HG03520 (cell line): Measurements from ENCODE around the gene SYNPO2L.
"Not testable (repeated sequence)": the region's sequence is repeated elsewhere in the genome, so short reads cannot be mapped to it uniquely, and the experiment has no call there.

Source experiments
- ATAC-seq: cut with Tn5 transposase; IDR thresholded peaks from one replicate; pipeline ENCODE4 v1.9.1; 2021; ENCODE audit warnings: mild to moderate bottlenecking, moderate library complexity; ENCODE audit not compliant: unreplicated experiment

Gene SYNPO2L

DNA sequence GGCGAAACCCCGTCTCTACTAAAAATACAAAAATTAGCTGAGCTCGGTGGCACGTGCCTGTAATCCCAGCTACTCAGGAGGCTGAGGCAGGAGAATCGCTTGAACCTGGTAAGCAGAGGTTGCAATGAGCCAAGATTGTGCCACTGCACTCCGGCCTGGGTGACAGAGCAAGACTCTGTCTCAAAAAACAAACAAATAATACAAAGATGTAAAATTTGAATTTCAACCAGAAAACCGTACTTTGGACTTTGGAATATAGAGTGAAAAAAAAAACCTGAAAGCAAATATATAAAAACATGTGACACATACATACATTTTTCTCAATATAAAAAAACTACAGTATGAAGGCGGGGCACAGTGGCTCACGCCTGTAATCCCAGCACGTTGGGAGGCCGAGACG, 34.9 kb downstream of the SYNPO2L start:
- ATAC-seq, result not testable (repeated sequence)

DNA sequence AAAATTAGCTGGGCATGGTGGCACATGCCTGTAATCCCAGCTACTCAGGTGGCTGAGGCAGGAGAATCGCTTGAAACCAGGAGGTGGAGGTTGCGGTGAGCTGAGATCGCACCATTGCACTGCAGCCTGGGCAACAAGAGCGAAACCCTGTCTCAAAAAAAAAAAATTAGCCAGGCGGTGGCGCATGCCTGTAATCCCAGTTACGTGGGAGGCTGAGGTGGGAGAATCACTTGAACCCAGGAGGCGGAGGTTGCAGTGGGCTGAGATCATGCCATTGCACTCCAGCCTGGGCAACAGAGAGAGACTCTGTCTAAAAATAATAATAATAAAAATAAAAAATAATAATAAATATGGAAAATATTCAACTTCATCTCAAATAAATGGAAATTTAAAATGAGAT, 38.7 kb downstream of the SYNPO2L start:
- not testable (repeated sequence) for ATAC-seq

DNA sequence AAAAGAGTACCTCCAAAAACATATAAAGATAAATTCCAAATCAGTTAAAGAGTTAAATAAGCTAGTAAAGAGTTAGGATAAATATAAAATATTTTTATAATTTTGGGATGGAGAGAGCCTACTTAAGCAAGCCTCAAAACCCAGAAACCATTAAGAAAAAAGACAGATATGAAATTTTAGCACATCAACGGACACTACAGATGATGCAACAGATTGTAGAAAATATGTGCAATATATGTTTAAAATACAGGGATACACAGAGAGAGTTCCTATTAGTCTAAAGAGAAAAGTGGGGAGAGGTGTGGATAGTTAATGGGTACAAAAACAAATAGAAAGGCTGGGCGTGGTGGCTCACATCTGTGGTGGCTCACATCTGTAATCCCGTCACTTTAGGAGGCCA, 41.1 kb downstream of the SYNPO2L start:
- ATAC-seq, result no peak

DNA sequence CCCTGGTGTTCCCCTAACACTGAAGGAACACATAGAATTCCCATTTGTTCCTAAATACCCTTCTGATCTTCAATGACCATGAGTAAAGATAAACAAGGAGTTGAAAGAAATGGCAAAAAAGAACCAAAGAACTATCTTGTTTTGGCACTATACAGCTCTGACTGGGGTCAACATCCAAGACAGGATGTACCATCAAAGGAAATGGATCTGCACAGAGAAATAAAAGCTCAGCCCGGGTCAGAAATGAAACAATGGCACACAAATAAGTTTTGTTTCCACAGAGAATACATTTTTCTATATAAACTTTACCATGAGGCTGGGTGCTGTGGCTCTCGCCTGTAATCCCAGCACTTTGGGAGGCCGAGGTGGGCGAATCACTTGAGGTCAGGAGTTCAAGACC, 46.7 kb downstream of the SYNPO2L start:
- no peak for ATAC-seq

DNA sequence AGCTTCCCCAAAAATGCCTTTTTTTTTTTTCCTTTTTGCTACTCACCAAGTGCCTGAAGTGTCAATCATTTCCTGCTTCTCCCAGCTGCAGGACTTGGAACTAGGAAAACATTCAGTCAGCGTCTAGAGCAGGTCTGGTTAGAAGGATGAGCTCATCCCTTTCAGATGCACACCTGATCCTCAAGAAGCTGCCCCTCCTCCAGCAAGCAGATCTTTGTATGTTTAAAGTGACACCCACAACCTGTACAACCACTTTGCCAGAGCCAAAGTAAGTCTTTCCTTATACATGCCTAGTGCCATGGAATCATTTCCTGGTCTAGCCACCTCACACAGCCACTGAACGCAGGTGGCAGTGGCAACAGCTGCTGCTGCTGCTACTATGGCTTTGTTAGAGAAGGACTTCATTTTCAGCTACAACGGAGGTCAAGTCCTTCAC, 54.3 kb downstream of the SYNPO2L start:
- no peak for ATAC-seq

DNA sequence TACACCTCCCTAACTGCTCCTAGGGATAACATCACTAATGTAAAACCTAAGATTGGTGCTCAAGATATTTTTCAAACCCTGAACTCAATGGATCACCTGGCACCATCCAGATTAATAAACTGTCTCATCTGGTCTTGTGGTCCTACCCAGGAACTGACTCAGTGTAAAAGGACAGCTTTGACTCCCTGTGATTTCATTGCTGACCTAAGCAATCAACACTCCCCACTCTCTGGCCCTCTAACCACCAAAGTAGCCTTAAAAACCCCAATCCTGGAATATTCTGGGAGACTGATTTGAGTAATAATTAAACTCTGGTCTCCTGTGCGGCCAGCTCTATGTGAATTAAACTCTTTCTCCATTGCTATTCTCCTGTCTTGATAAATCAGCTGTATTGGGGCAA, 58.5 kb downstream of the SYNPO2L start:
- ATAC-seq, result no peak
